Stimulated activated CD8-positive, alpha-beta memory T cell treated with anti-CD3 and anti-CD28 coated beads, Interleukin-12 subunit alpha, Interleukin-12 subunit beta, amount 100 ng/mL, for 4 hours (primary cell): ENCODE measurements around the gene NUDT16L1.

Experiments used
- DNase-seq: peaks from one replicate; pipeline ENCODE4 v3.0.0-alpha.2; 2020; ENCODE audit warnings: low read depth

NUDT16L1 gene

DNA sequence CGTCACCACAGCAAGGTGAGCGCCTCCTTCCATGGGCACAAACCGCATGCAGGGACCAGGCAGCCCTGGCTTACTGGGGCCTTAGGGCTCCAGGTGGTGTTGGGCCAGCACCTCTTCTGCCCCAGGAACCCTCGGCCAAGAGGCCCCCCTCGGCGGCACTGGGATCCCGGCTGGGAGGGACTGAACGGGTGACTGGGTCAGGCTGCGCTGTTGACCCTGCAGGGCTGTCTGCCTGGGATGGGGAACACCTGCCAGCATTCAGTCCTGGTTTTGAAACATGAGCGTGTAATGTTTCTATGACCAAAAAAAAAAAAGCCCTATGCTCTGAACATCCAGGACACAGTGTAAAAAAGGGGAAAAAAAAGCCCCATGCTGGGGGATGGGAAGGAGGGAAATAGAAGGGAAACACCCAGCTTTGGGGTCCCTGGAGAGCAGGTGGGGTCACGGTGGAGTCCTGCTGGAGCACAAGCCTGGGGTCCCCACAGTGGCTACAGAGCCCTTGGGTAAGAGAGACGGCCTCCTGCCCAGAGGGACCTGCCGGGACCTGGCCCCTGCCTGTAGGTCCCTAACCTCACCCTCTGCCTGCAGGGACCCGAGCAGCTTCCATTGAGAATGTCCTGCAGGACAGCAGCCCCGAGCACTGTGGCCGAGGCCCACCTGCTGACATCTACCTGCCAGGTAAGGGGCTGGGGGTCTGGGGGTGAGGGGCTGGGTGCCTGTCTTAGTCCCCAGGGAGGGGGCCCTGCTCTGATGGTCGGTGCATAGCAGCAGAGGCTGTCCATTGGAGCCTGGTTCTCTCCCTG is 9.9 kb upstream of the NUDT16L1 start:
- DNase-seq, result no peak

DNA sequence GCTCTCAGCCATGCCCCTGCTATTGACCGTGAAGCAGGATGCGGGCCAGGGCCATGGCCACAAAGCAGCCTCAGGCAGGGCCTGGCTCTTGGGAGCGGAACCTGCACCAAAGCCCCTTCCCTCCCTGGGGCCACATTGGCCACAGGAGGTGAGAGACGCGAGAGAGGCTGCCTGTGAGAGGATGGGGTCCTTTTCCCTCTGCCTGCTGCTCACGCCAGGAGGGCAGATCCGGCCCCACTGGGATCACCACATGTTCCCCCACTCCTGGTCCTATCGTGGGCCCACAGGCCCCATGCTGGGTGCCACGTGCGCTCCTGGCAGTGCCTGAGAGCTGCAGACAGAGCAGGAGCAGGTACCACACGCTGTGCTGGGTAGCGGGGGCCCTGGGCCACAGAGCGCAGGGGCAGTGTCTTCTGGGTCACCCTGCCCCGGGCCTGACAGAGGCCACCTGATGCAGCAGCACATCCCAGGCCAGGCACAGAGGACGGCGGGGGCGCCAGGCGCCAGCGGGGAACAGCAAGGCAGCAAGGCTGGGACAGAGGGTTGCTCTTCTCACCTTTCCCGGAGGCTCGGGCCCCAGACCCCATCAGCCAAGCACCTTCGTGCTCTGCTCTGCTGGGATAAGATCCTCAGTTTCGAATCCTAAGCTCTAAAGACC is 9.2 kb upstream of the NUDT16L1 start:
- DNase-seq, result no peak

GRCh38 chr16:4684763-4685162 is 8.6 kb upstream of the NUDT16L1 start:
- DNase-seq, result no peak

DNA sequence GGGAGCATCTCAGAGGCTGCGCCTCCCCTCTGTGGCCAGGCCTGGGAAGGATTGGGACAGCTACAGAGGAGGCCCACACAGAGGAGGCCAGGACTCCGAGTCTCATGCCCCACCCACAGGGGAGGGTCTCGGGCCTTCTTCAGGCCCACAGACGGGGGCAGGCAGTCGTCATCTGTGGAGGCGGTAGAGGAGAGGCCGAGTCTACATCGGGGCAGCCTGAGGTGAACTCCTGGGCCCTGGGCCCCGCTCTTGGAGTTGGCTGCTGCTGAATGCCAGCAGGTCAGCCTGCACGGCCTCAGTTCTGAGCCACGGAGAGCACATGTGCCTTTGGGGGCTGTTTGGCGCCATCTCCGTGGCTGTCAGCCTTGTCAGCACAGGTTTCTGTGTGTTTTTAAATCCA is 8.1 kb upstream of the NUDT16L1 start:
- no peak for DNase-seq

- DNase-seq, result no peak
Measured at GRCh38 chr16:4685776-4686496, 7.4 kb upstream of the NUDT16L1 start.

GRCh38 chr16:4686497-4687210 is 6.7 kb upstream of the NUDT16L1 start:
- DNase-seq, result no peak

DNA sequence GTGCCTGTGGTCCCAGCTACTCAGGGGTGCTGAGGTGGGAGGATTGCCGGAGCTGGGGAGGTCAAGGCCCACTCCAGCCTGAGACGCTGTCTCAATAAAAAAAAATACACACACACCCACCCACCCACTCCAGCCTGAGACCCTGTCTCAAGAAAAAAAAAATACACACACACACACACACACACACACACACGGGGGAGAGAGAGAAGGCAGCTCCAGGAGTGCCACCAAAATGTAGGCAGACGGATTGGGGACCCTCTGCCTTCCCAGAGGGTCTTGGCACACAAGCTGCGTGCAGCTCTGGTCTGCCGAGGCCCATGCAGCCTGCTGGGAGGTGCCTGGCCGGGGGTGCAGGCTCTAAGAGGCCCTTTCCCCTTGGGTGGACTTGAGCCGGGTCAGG is 5.9 kb upstream of the NUDT16L1 start:
- DNase-seq, result no peak

DNA sequence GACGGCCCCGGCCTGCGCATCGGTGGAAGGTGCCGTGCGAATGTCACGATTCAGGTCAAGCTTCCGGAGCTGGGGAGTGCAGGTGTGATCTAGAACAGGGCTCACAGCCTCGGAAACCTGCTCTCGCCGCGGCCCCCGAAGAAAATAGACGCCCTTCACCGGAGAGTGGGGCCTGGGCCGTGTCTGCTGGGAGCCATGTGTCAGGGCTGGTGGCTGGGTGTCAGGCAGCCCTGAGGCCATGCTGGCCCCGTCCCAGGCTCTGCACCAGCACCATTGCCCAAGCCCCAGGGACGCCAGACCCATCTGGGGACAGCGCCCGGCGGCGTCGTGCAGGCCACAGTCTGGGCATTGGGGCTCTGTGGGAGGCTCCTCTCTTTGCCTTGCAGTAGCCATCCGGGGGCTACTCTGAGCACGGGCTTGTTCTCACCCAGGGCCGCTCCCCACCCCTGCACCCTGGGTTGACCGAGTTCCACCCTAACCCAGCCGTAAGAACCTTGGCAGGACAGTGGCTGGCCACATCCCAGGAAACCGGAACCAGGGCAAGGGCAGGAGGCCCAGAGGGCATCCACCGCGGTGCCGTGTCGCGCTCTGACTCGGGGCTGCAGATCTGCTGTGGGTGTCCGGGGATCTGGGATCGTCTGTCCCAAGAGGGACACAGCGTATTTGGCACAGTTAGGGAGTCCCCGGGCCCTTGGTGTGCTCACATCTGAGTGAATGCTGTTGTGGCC is 5.3 kb upstream of the NUDT16L1 start:
- no peak for DNase-seq

- no peak for DNase-seq
Measured at GRCh38 chr16:4688674-4689045, 4.7 kb upstream of the NUDT16L1 start.

- DNase-seq, result no peak
Measured at GRCh38 chr16:4689091-4689671, 4.2 kb upstream of the NUDT16L1 start.

GRCh38 chr16:4689864-4690704 is 3.3 kb upstream of the NUDT16L1 start:
- DNase-seq, result no peak

- DNase-seq, result no peak
Measured at GRCh38 chr16:4690946-4691665, 2.3 kb upstream of the NUDT16L1 start.

- no peak for DNase-seq
Measured at GRCh38 chr16:4691666-4692412, 1.5 kb upstream of the NUDT16L1 start.

DNA sequence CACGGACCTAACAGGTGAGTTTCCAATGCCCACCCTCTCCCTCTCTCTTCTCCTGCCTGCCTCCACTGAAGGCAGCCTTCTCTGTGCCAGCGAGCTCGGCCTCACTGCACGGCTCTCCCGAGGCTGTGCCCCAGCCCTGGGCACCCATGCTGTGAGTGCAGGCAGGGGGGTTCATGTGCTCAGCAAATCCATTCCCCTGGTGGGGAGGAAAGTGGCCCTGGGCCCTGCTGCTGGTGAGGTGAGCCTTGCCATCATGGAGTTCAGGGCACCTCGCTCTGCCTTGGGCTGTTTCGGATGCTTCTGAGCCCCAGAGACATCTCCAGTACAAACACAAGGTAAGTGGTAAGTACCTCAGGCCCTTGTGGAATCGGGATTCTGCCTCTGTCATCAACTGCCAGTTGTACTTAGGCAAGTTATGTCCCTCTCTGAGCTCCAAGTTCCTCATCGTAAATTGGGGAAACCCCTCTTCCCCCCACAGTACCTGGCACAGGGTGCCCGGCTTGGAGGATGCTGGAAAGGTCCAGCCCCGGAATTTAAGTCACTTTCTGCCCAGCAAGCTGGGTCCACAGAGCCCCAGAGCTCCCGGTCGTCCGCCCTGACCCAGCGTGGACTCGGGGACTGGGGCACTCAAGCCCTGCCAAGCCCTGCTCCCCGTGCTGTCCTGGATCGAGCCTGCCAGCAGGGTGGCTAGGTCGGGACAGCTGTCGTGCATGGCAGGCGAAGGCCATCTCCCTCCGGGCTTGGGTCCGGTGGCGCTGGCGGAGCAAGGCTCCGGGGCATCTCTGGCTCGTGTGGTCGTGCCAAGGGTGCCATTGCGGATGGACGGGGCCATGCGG is 684 bp upstream of the NUDT16L1 start:
- DNase-seq, result no peak

DNA sequence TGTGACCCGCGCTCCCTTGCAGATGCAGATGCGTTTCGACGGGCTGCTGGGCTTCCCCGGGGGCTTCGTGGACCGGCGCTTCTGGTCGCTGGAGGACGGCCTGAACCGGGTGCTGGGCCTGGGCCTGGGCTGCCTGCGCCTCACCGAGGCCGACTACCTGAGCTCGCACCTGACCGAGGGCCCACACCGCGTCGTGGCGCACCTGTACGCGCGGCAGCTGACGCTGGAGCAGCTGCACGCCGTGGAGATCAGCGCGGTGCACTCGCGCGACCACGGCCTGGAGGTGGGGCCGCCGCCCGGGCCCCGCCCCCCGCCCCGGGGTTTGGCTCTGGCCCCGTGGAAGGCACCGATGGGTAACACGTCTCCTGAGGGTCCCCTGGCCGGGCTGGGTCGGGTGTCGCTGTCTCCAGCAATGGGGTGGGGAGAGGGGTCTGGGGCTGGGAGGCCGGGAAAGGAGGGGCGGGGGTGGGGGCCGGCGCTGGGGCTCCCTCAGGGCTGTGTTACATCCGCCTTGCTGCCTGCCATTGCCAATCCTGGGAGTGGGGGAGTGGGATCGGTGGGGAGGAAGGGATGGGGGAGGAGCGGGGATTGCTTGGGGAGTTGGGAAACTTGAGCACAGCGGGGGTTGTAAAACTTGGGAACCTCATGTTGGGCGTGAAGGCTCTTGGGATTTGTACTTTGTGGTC is 737 bp downstream of the NUDT16L1 start:
- peak; percentile 26 for DNase-seq

DNA sequence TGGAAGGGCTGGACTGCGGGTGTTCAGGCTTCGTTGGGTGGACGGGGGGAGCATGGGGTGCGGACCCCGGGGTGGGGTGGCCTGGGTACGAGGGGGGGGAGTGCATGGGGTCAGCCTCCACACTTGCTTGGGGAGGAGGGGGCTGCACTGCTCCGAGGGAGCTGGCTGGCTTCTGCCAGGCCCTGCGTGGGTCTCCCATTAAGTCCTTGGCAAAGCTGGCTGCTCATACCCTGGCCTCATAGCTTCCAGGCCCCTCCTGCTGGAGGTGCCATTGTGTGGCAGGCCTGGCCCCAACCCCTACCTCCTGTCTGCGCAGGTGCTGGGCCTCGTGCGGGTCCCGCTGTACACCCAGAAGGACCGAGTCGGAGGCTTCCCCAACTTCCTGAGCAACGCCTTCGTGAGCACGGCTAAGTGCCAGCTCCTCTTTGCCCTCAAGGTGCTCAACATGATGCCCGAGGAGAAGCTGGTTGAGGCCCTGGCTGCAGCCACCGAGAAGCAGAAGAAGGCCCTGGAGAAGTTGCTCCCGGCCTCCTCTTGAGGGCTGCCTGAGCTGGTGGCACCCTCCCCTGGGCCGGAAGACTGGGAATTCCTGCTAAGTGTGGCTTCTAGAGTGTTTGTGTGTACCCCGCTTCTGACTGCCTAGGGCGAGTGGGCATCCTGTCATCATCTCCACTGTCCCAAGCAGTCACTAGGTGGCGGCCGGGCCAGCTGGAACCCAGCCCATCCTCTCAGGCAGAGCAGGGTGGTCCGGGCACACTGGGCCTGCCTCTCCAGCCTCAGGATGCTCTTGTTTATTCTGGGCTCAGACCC is 1.5 kb downstream of the NUDT16L1 start:
- no peak for DNase-seq
